AG04450 (cell line): ENCODE data around the gene SLC37A1. TPM values are rescaled to one million over a fixed set of nuclear protein-coding genes. Genes with fewer than 3 reads are reported as not detected.

Experiments
- CTCF ChIA-PET: fragments of 300-600, 350-600 bp; formaldehyde crosslinking; extraction: SDS; loops from one replicate; lab custom pipeline; 2022; ENCODE audit warnings: antibody characterized with exemption, inconsistent platforms; lab: Charles Lee
- POLR2A ChIA-PET: fragments of 350-600 bp; formaldehyde crosslinking; extraction: SDS; loops from one replicate; lab custom pipeline; 2021; ENCODE audit warnings: antibody characterized with exemption, inconsistent platforms; lab: Yijun Ruan, JAX
- DNase-seq: peaks from one replicate; pipeline ENCODE4 v3.0.0-alpha.2; 2011; ENCODE audit warnings: low read depth, low spot score
- H3K27ac ChIP-seq: one replicate; pipeline ENCODE4 v1.5.1; 2012; ENCODE audit warnings: low read depth, low read length, control low read depth
- H3K27me3 ChIP-seq: one replicate; pipeline ENCODE4 v1.6.0; 2012; ENCODE audit warnings: low read length; ENCODE audit not compliant: control insufficient read depth, insufficient read depth
- H3K4me3 ChIP-seq: 2 replicates; pipeline ENCODE4 v1.5.1; 2011; ENCODE audit warnings: mild to moderate bottlenecking, low read depth, low read length, control low read depth
- H3K9me3 ChIP-seq: 2 replicates; pipeline ENCODE4 v1.5.1; 2012; ENCODE audit warnings: low read length; ENCODE audit not compliant: control insufficient read depth, insufficient read depth
- CTCF ChIP-seq: IDR thresholded peaks from 2 replicates; pipeline ENCODE4 v1.5.1; 2011; ENCODE audit warnings: low read depth, low read length, control low read depth, inconsistent platforms
- polyA plus RNA-seq: library from polyadenylated mRNA; depleted of rRNA; stranded (reverse); fragments of >200 nt; gene quantifications from 2 replicates; pipeline ENCODE4 v1.2.3, GENCODE V29; 2011

The SLC37A1 gene
- polyA plus RNA-seq, 1 experiment = 0.05 TPM

- Histone ChIP-seq H3K9me3 (peaks cover 7% of the 10 kb centered on the region; the same call in 1 of the 2 replicates), H3K27ac (no peak overlapping the region), H3K27me3 (peaks cover 2% of the 10 kb centered on the region), H3K4me3 (no peak overlapping the region)
- ChIA-PET CTCF (no interaction called here), POLR2A (no interaction called here)
- no peak for DNase-seq
- TF ChIP-seq CTCF = no peak
These were observed 77.7 kb downstream of the SLC37A1 start for GRCh38 chr21:42591170-42591869.

GRCh38 chr21:42592156-42592820 is 78.6 kb downstream of the SLC37A1 start:
- POLR2A ChIA-PET = no interaction called here
- no peak for DNase-seq
- no peak for TF ChIP-seq CTCF

GRCh38 chr21:42593007-42593814 is 79.6 kb downstream of the SLC37A1 start:
- ChIA-PET POLR2A (no interaction called here), CTCF (interaction anchor here (0.6 to 2.3 kb wide), 11 partner anchors 14 to 504 kb away, joined by 3 to 40 read pairs (median 4); no protein-coding TSS in a partner anchor)
- Histone ChIP-seq H3K27ac (no peak overlapping the region), H3K9me3 (peaks cover 7% of the 10 kb centered on the region; the same call in 1 of the 2 replicates), H3K27me3 (peaks cover 2% of the 10 kb centered on the region), H3K4me3 (no peak overlapping the region)
- DNase-seq = no peak
- TF ChIP-seq CTCF = peak; percentile 60

More at GRCh38 chr21:42592156-42592820, 78.6 kb downstream of the SLC37A1 start:
- H3K9me3 ChIP-seq = peaks cover 7% of the 10 kb centered on the region; the same call in 1 of the 2 replicates
- CTCF ChIA-PET = interaction anchor here (0.6 to 2.3 kb wide), 7 partner anchors 14 to 230 kb away, joined by 3 to 40 read pairs (median 4); no protein-coding TSS in a partner anchor
- H3K27ac ChIP-seq = no peak overlapping the region
- peaks cover 2% of the 10 kb centered on the region for H3K27me3 ChIP-seq
- no peak overlapping the region for H3K4me3 ChIP-seq

- no peak for DNase-seq
- Histone ChIP-seq H3K9me3 (peaks cover 7% of the 10 kb centered on the region; the same call in 1 of the 2 replicates), H3K4me3 (no peak overlapping the region), H3K27ac (no peak overlapping the region), H3K27me3 (peaks cover 2% of the 10 kb centered on the region)
- ChIA-PET CTCF (interaction anchor here (0.6 to 2.3 kb wide), 4 partner anchors 219 to 227 kb away, joined by 4 to 40 read pairs (median 6); no protein-coding TSS in a partner anchor), POLR2A (no interaction called here)
- no peak for TF ChIP-seq CTCF
These were observed 81.1 kb downstream of the SLC37A1 start for GRCh38 chr21:42594616-42595282.
